ENCODE results near the gene ZNF175. TPM values are rescaled to one million over a fixed set of nuclear protein-coding genes. Genes with fewer than 3 reads are reported as not detected.
A peak's percentile ranks its signal among the peaks of the same experiment; 100 is the strongest.
"Not testable (repeated sequence)": the region's sequence is repeated elsewhere in the genome, so short reads cannot be mapped to it uniquely, and the experiment has no call there.

The ZNF175 gene
- polyA plus RNA-seq, 3 donors, result 15.8 to 20.0 (median 17.8) TPM

GRCh38 chr19:51602189-51602854 is 31.2 kb downstream of the ZNF175 start:
- no peak for DNase-seq (ENCODE audit: extremely low read depth in 1 of 11, low read depth in 9 of 11, low spot score in 4 of 11)

- DNase-seq (ENCODE audit: extremely low read depth in 1 of 11, low read depth in 9 of 11, low spot score in 4 of 11), result no peak
These were observed 36.0 kb downstream of the ZNF175 start for GRCh38 chr19:51607077-51607476.

- DNase-seq (ENCODE audit: extremely low read depth in 1 of 11, low read depth in 9 of 11, low spot score in 4 of 11), result peak; percentile 33 to 74 (median 64)
These were observed 37.0 kb downstream of the ZNF175 start for GRCh38 chr19:51607920-51608562.

GRCh38 chr19:51610576-51610975 is 39.5 kb downstream of the ZNF175 start:
- no peak for DNase-seq (ENCODE audit: extremely low read depth in 1 of 11, low read depth in 9 of 11, low spot score in 4 of 11)

GRCh38 chr19:51614789-51615188 is 43.7 kb downstream of the ZNF175 start:
- no peak for DNase-seq (ENCODE audit: extremely low read depth in 1 of 11, low read depth in 9 of 11, low spot score in 4 of 11)

GRCh38 chr19:51615991-51616390 is 44.9 kb downstream of the ZNF175 start:
- no peak for DNase-seq (ENCODE audit: extremely low read depth in 1 of 11, low read depth in 9 of 11, low spot score in 4 of 11)

GRCh38 chr19:51621178-51621577 is 50.1 kb downstream of the ZNF175 start:
- DNase-seq (ENCODE audit: extremely low read depth in 1 of 11, low read depth in 9 of 11, low spot score in 4 of 11), result no peak

GRCh38 chr19:51626675-51627074 is 55.6 kb downstream of the ZNF175 start:
- no peak for DNase-seq (ENCODE audit: extremely low read depth in 1 of 11, low read depth in 9 of 11, low spot score in 4 of 11)

GRCh38 chr19:51627491-51628138 is 56.5 kb downstream of the ZNF175 start:
- no peak for DNase-seq (ENCODE audit: extremely low read depth in 1 of 11, low read depth in 9 of 11, low spot score in 4 of 11)

GRCh38 chr19:51628153-51628939 is 57.3 kb downstream of the ZNF175 start:
- DNase-seq (ENCODE audit: extremely low read depth in 1 of 11, low read depth in 9 of 11, low spot score in 4 of 11), result no peak

- not testable (repeated sequence) for DNase-seq (ENCODE audit: extremely low read depth in 1 of 11, low read depth in 9 of 11, low spot score in 4 of 11)
These were observed 59.2 kb downstream of the ZNF175 start, which contains the start of gene SIGLEC5 for GRCh38 chr19:51630315-51630714. Gene SIGLEC5 (minus strand): TSS chr19:51630401. CDS start chr19:51630335, 66 bp downstream.

GRCh38 chr19:51632126-51632525 is 61.0 kb downstream of the ZNF175 start:
- DNase-seq (ENCODE audit: extremely low read depth in 1 of 11, low read depth in 9 of 11, low spot score in 4 of 11), result no peak

- DNase-seq (ENCODE audit: extremely low read depth in 1 of 11, low read depth in 9 of 11, low spot score in 4 of 11), result no peak
These were observed 66.4 kb downstream of the ZNF175 start for GRCh38 chr19:51637362-51637978.

- no peak for DNase-seq (ENCODE audit: extremely low read depth in 1 of 11, low read depth in 9 of 11, low spot score in 4 of 11)
These were observed 68.8 kb downstream of the ZNF175 start for GRCh38 chr19:51639916-51640315.

GRCh38 chr19:51640386-51640785 is 69.3 kb downstream of the ZNF175 start:
- DNase-seq (ENCODE audit: extremely low read depth in 1 of 11, low read depth in 9 of 11, low spot score in 4 of 11), result no peak

GRCh38 chr19:51641648-51642047 is 70.6 kb downstream of the ZNF175 start:
- no peak for DNase-seq (ENCODE audit: extremely low read depth in 1 of 11, low read depth in 9 of 11, low spot score in 4 of 11)
